Stomach (tissue), 9 donors: ENCODE results near the gene RBM23. TPM values are rescaled to one million over a fixed set of nuclear protein-coding genes. Genes with fewer than 3 reads are reported as not detected.

Experiments
- DNase-seq, 2 donors: peaks; one replicate each; pipeline versions ENCODE4 v3.0.0 to v3.0.0-alpha.2; 2013 to 2019
- H3K27ac ChIP-seq, 5 donors: fragments of 200-600 bp in 4 of 5; sonication (generic) in 4 of 5; one replicate each; pipeline ENCODE4 v1.5.1; 2013 to 2019; ENCODE audit warnings: mild to moderate bottlenecking in 1 of 5, moderate library complexity in 1 of 5
- H3K27me3 ChIP-seq, 3 donors: fragments of 200-600 bp; sonication (generic); one replicate each; pipeline ENCODE4 v1.5.1; 2017 to 2019; ENCODE audit warnings: mixed run types in 1 of 3
- H3K36me3 ChIP-seq, 4 donors: fragments of 200-600 bp; sonication (generic); 1 replicate in 3 of 4; 2 replicates in 1 of 4; pipeline ENCODE4 v1.5.1; 2016 to 2019
- H3K4me1 ChIP-seq, 4 donors: fragments of 200-600 bp; sonication (generic); one replicate each; pipeline ENCODE4 v1.5.1; 2016 to 2019
- H3K4me3 ChIP-seq, 4 donors: fragments of 200-600 bp; sonication (generic) in 3 of 4; one replicate each; pipeline ENCODE4 v1.5.1; 2016 to 2019; ENCODE audit warnings: mild to moderate bottlenecking in 1 of 4
- H3K9me3 ChIP-seq, 4 donors: fragments of 200-600 bp; sonication (generic); one replicate each; pipeline ENCODE4 v1.5.1; 2016 to 2019
- CTCF ChIP-seq, 7 experiments: fragments of 450-650 bp in 4 of 7; fragments of 200-600 bp in 3 of 7; sonication (generic) in 3 of 7; IDR thresholded peaks; one replicate each; pipeline ENCODE4 v1.5.1; 2016 to 2019; ENCODE audit warnings: antibody characterized with exemption in 7 of 7, control low read depth in 2 of 7, mild to moderate bottlenecking in 1 of 7
- EP300 ChIP-seq: sonication (generic); formaldehyde crosslinking; IDR thresholded peaks from one replicate; pipeline ENCODE4 v1.6.1; 2017; ENCODE audit warnings: antibody characterized with exemption
- POLR2A ChIP-seq, 4 donors: fragments of 450-650 bp; IDR thresholded peaks; one replicate each; pipeline ENCODE4 v1.6.1; 2016; ENCODE audit warnings: antibody characterized with exemption in 4 of 4, control low read depth in 2 of 4, mild to moderate bottlenecking in 1 of 4, moderate library complexity in 1 of 4
- POLR2AphosphoS5 ChIP-seq, 3 donors: sonication (generic); formaldehyde crosslinking; IDR thresholded peaks; one replicate each; pipeline ENCODE4 v1.6.1; 2016; ENCODE audit warnings: antibody characterized with exemption in 3 of 3
- WGBS, 5 donors: extraction: QIAGEN DNeasy Blood & Tissue Kit in 3 of 5; methylation state at CpG; one replicate each; pipeline versions ENCODE4 v1.1.5 to v1.1.7; 2013 to 2018; 5-methylcytosine and 5-hydroxymethylcytosine counted together
- intact Hi-C: fragments of 100-400 bp; cut with DNase I; formaldehyde crosslinking; loops from one replicate; pipeline ENCODE4 v1.15.1; 2023; ENCODE audit warnings: low total_unique reads
- polyA plus RNA-seq, 3 donors: library from polyadenylated mRNA; stranded (reverse); fragments of 200-250 nt; gene quantifications; one replicate each; pipeline ENCODE4 v1.2.3, GENCODE V29; 2013
- total RNA-seq, 5 donors: library from RNA; depleted of rRNA; stranded (reverse); fragments of >200 nt; gene quantifications; one replicate each; pipeline versions ENCODE4 v1.1.0 to v1.2.3, GENCODE V29; 2014 to 2016
- donor health status: healthy with polysubstance abuse.
- donor health status: Bipolar disorder and iron deficiency.
- donor health status: healthy.

The RBM23 gene
- total and polyA plus RNA-seq, 8 donors: 12.1 to 126 (median 50.1) TPM

GRCh38 chr14:22884738-22885523, 34.0 kb downstream of the RBM23 start:
- DNase-seq: no peak
- H3K36me3 ChIP-seq: peaks cover 0 to 3% (median 2%) of the 10 kb centered on the region in 4 donors
- TF ChIP-seq CTCF (IDR thresholded peaks at IDR 0.05): no peak
- TF ChIP-seq EP300: no peak
- TF ChIP-seq POLR2AphosphoS5 (IDR thresholded peaks at IDR 0.05): no peak
- TF ChIP-seq POLR2A (IDR thresholded peaks at IDR 0.05): no peak
- no peaks in the 10 kb centered on the region for H3K27me3 ChIP-seq
- H3K9me3 ChIP-seq: no peaks in the 10 kb centered on the region
- WGBS, 5 donors: 89 to 92% (median 91%) methylated on average over 11 of the region's 11 CpGs
- no peak overlapping the region for H3K27ac ChIP-seq
- peaks cover 24 to 52% (median 46%) of the 10 kb centered on the region in 4 donors for H3K4me1 ChIP-seq
- intact Hi-C loops: no loop called here
- H3K4me3 ChIP-seq: no peak overlapping the region

GRCh38 chr14:22884076-22884737, 34.7 kb downstream of the RBM23 start:
- WGBS, 5 donors: 82 to 90% (median 86%) methylated on average over 6 to 7 of the region's 7 CpGs
- intact Hi-C loops: no loop called here
- Histone ChIP-seq H3K4me3 (no peak overlapping the region), H3K27me3 (no peaks in the 10 kb centered on the region), H3K36me3 (peaks cover 0 to 11% (median 9%) of the 10 kb centered on the region in 4 donors), H3K4me1 (peaks cover 24 to 52% (median 46%) of the 10 kb centered on the region in 4 donors), H3K9me3 (no peaks in the 10 kb centered on the region), H3K27ac (no peak overlapping the region)
- TF ChIP-seq POLR2AphosphoS5 (IDR thresholded peaks at IDR 0.05) (no peak), EP300 (no peak), CTCF (IDR thresholded peaks at IDR 0.05) (no peak), POLR2A (IDR thresholded peaks at IDR 0.05) (no peak)
- no peak for DNase-seq

GRCh38 chr14:22883173-22883976, 35.6 kb downstream of the RBM23 start, which contains the start of gene REM2:
Gene REM2, plus strand, starts transcription at chr14:22883222. Its CDS starts 66 bp downstream, at chr14:22883288.
- TF ChIP-seq EP300 (no peak), POLR2AphosphoS5 (IDR thresholded peaks at IDR 0.05) (no peak), POLR2A (IDR thresholded peaks at IDR 0.05) (no peak), CTCF (IDR thresholded peaks at IDR 0.05) (no peak)
- Histone ChIP-seq H3K4me1 (peaks cover 24 to 49% (median 44%) of the 10 kb centered on the region in 4 donors), H3K27me3 (no peaks in the 10 kb centered on the region), H3K36me3 (peaks cover 6 to 19% (median 17%) of the 10 kb centered on the region in 4 donors), H3K9me3 (no peaks in the 10 kb centered on the region), H3K4me3 (no peak within 1 kb of the TSS), H3K27ac (peak within 1 kb of the TSS in 2 of 5 donors; percentile 25 to 29)
- intact Hi-C loops: no loop called here
- DNase-seq: peak in 1 of 2 donors; percentile 61
- WGBS, 5 donors: 23 to 34% (median 29%) methylated on average over 9 to 15 of the region's 15 CpGs
